GM12878 (cell line): Measurements from ENCODE around the gene ABL1. TPM values are rescaled to one million over a fixed set of nuclear protein-coding genes. Genes with fewer than 3 reads are reported as not detected.

ENCODE experiments used
- ATAC-seq: fragments of 200-7000 bp; cut with Tn5 transposase; 3 replicates; pipeline ENCODE4 v1.9.1; 2020; ENCODE audit warnings: mild to moderate bottlenecking, moderate library complexity
- BruUV-seq: library from RNA; stranded (reverse); fragments of 400-500 nt; replicated peaks from 2 replicates; lab custom pipeline; 2021; lab: Mats Ljungman, UMichigan
- CTCF ChIA-PET: fragments of 300-600 bp; sonication (Branson Sonifier 250); formaldehyde crosslinking; extraction: SDS; loops from one replicate; lab custom pipeline; 2021; ENCODE audit warnings: inconsistent platforms; lab: Yijun Ruan, JAX
- POLR2A ChIA-PET: fragments of 350-600 bp; formaldehyde crosslinking; extraction: SDS; loops from one replicate; lab custom pipeline; 2021; ENCODE audit warnings: inconsistent platforms; lab: Charles Lee
- RAD21 ChIA-PET: fragments of 300-600 bp; sonication (Branson Sonifier 250); formaldehyde crosslinking; loops from one replicate; lab custom pipeline; 2023; ENCODE audit warnings: antibody characterized with exemption; ENCODE audit not compliant: unreplicated experiment; lab: Charles Lee
- SMC1A ChIA-PET: fragments of 300-600 bp; sonication (Branson Sonifier 250); formaldehyde crosslinking; loops from one replicate; lab custom pipeline; 2023; ENCODE audit not compliant: unreplicated experiment, uncharacterized antibody; lab: Charles Lee
- DNase-seq: peaks from one replicate; pipeline ENCODE4 v3.0.0-alpha.2; 2011; ENCODE audit warnings: low read depth, low spot score
- FAIRE-seq: peaks from 3 replicates; lab custom pipeline; 2011; peaks lifted over from hg19 to GRCh38; lab: Jason Lieb, UNC
- H2AFZ ChIP-seq: 2 replicates; pipeline ENCODE4 v1.6.0; 2011; ENCODE audit warnings: low read depth, low read length, control low read depth; ENCODE audit not compliant: control insufficient read depth
- H3K27ac ChIP-seq: 2 replicates; pipeline ENCODE4 v1.5.1; 2011; ENCODE audit warnings: control low read depth; ENCODE audit not compliant: control insufficient read depth, insufficient read depth
- H3K27me3 ChIP-seq, 2 experiments: replicated peaks in 1 of 2; 2 replicates each; pipeline versions ENCODE4 v1.6.0 to v1.6.1; 2011; ENCODE audit warnings: low read length in 1 of 2; ENCODE audit not compliant: control insufficient read depth in 2 of 2, insufficient read depth in 2 of 2
- H3K36me3 ChIP-seq, 2 experiments: 2 replicates each; pipeline ENCODE4 v1.5.1; 2011; ENCODE audit warnings: low read length in 1 of 2; ENCODE audit not compliant: control insufficient read depth in 2 of 2, insufficient read depth in 2 of 2
- H3K4me1 ChIP-seq: 2 replicates; pipeline ENCODE4 v1.6.1; 2011; ENCODE audit warnings: mild to moderate bottlenecking, low read length, moderate library complexity, mixed read lengths; ENCODE audit not compliant: control insufficient read depth, insufficient read depth
- H3K4me2 ChIP-seq: 2 replicates; pipeline ENCODE4 v1.6.0; 2011; ENCODE audit warnings: control low read depth; ENCODE audit not compliant: control insufficient read depth, insufficient read depth
- H3K4me3 ChIP-seq: fragments of 200-600 bp; sonication (generic); 2 replicates; pipeline ENCODE4 v1.5.1; 2016
- H3K79me2 ChIP-seq: 2 replicates; pipeline ENCODE4 v1.6.0; 2011; ENCODE audit warnings: low read length; ENCODE audit not compliant: control insufficient read depth, insufficient read depth
- H3K9ac ChIP-seq: 2 replicates; pipeline ENCODE4 v1.8.0; 2011; ENCODE audit warnings: low read length, control low read depth, mixed read lengths; ENCODE audit not compliant: control insufficient read depth, insufficient read depth
- H3K9me3 ChIP-seq: replicated peaks from 3 replicates; pipeline ENCODE4 v1.5.1; 2011; ENCODE audit warnings: mild to moderate bottlenecking, low read length; ENCODE audit not compliant: control insufficient read depth, insufficient read depth
- H4K20me1 ChIP-seq: 2 replicates; pipeline ENCODE4 v1.6.0; 2011; ENCODE audit not compliant: control insufficient read depth, insufficient read depth
- CBX5 ChIP-seq: sonication (generic); IDR thresholded peaks from 2 replicates; pipeline ENCODE4 v1.6.1; 2016; ENCODE audit warnings: low read depth, moderate library complexity, mild to moderate bottlenecking, inconsistent platforms
- CHD2 ChIP-seq: IDR thresholded peaks from 2 replicates; pipeline ENCODE4 v1.6.1; 2011; ENCODE audit warnings: low read depth, low read length, improper control_type of control experiment, borderline replicate concordance
- IKZF2 ChIP-seq, 2 experiments: fragments of 450-650 bp; IDR thresholded peaks; 2 replicates each; pipeline ENCODE4 v1.6.1; 2017; ENCODE audit warnings: mild to moderate bottlenecking in 2 of 2, moderate library complexity in 2 of 2
- SMC3 ChIP-seq: IDR thresholded peaks from 2 replicates; pipeline ENCODE4 v1.6.1; 2011; ENCODE audit warnings: low read length, improper control_type of control experiment, borderline replicate concordance
- TCF12 ChIP-seq: IDR thresholded peaks from 2 replicates; pipeline ENCODE4 v1.6.1; 2011; ENCODE audit warnings: low read depth, mild to moderate bottlenecking, low read length
- WRNIP1 ChIP-seq: IDR thresholded peaks from 2 replicates; pipeline ENCODE4 v1.6.1; 2011; ENCODE audit warnings: low read depth, low read length, improper control_type of control experiment, borderline replicate concordance
- ZBED1 ChIP-seq: IDR thresholded peaks from 2 replicates; pipeline ENCODE4 v1.6.1; 2016; ENCODE audit warnings: borderline replicate concordance
- ZNF24 ChIP-seq: fragments of 450-650 bp; IDR thresholded peaks from 2 replicates; pipeline ENCODE4 v1.6.1; 2017; ENCODE audit warnings: antibody characterized with exemption, mild to moderate bottlenecking
- ZNF384 ChIP-seq: IDR thresholded peaks from 2 replicates; pipeline ENCODE4 v1.6.1; 2012; ENCODE audit warnings: low read depth, mild to moderate bottlenecking, low read length, improper control_type of control experiment, borderline replicate concordance
- ZNF622 ChIP-seq: fragments of 450-650 bp; IDR thresholded peaks from 2 replicates; pipeline ENCODE4 v1.6.1; 2017; ENCODE audit warnings: mild to moderate bottlenecking, inconsistent platforms
- ZSCAN29 ChIP-seq: fragments of 450-650 bp; IDR thresholded peaks from 2 replicates; pipeline ENCODE4 v1.6.1; 2017; ENCODE audit warnings: mild to moderate bottlenecking, moderate library complexity
- WGBS: methylation state at CpG from one replicate; pipeline ENCODE4 v1.1.6; 2016; ENCODE audit warnings: low lambda C conversion rate; ENCODE audit not compliant: insufficient replicate concordance, insufficient coverage; ENCODE audit errors: missing lambda C conversion rate; 5-methylcytosine and 5-hydroxymethylcytosine counted together
- in situ Hi-C: fragments of 300-500 bp; cut with MboI; formaldehyde crosslinking; loops from 9 replicates; pipeline ENCODE4 v1.14.3; 2018; ENCODE audit warnings: mixed read lengths
- intact Hi-C: fragments of 100-400 bp; cut with micrococcal nuclease; formaldehyde crosslinking; loops from one replicate; pipeline ENCODE4 v1.14.2; 2022; ENCODE audit not compliant: unreplicated experiment
- polyA plus RNA-seq, 11 experiments: library from polyadenylated mRNA; depleted of rRNA in 4 of 11; unstranded in 6 of 11; stranded (reverse) in 5 of 11; fragments of >200 nt; fragmentation: Nextera tagmentation in 4 of 11; fragmentation: Illumina TruSeq in 1 of 11; extraction: Ambion mirVana in 4 of 11; extraction: Trizol in 1 of 11; gene quantifications; 1 replicate in 1 of 11; 2 replicates in 10 of 11; pipeline versions ENCODE4 v1.2.1 to v1.2.3, GENCODE V29; 2011 to 2016; ENCODE audit warnings: inconsistent platforms in 2 of 11, missing spikeins in 2 of 11, low read depth in 1 of 11
- total RNA-seq, 4 experiments: library from RNA; depleted of rRNA in 3 of 4; stranded (reverse); fragments of >200 nt in 3 of 4; fragmentation: Illumina TruSeq in 1 of 4; extraction: Trizol in 1 of 4; gene quantifications; 2 replicates each; pipeline versions ENCODE4 v1.2.1 to v1.2.3, GENCODE V29; 2013 to 2021
- TF ChIP-seq, protein P1 (sequence below): IDR thresholded peaks from 2 replicates; pipeline ENCODE4 v1.6.1; 2011; ENCODE audit warnings: mild to moderate bottlenecking, low read depth, low read length, moderate library complexity; ENCODE audit not compliant: insufficient replicate concordance
- TF ChIP-seq, protein P2 (sequence below): IDR thresholded peaks from 2 replicates; pipeline ENCODE4 v1.6.1; 2012; ENCODE audit warnings: low read depth, low read length, improper control_type of control experiment
- TF ChIP-seq, protein P3 (sequence below): IDR thresholded peaks from 2 replicates; pipeline ENCODE4 v1.6.1; 2012; ENCODE audit warnings: mild to moderate bottlenecking, low read depth, low read length
- TF ChIP-seq, protein P4 (sequence below): fragments of 450-650 bp; IDR thresholded peaks from 2 replicates; pipeline ENCODE4 v1.6.1; 2017; ENCODE audit warnings: mild to moderate bottlenecking
- TF ChIP-seq, protein P5 (sequence below): IDR thresholded peaks from 2 replicates; pipeline ENCODE4 v1.6.1; 2011; ENCODE audit warnings: low read depth, low read length, improper control_type of control experiment, borderline replicate concordance

ABL1 gene
- total and polyA plus RNA-seq, 10 of the 15 experiments (the other 5 are each of a cell fraction or from before 2014, with no cell fraction given): 0.79 to 51.5 (median 16.3) TPM

DNA sequence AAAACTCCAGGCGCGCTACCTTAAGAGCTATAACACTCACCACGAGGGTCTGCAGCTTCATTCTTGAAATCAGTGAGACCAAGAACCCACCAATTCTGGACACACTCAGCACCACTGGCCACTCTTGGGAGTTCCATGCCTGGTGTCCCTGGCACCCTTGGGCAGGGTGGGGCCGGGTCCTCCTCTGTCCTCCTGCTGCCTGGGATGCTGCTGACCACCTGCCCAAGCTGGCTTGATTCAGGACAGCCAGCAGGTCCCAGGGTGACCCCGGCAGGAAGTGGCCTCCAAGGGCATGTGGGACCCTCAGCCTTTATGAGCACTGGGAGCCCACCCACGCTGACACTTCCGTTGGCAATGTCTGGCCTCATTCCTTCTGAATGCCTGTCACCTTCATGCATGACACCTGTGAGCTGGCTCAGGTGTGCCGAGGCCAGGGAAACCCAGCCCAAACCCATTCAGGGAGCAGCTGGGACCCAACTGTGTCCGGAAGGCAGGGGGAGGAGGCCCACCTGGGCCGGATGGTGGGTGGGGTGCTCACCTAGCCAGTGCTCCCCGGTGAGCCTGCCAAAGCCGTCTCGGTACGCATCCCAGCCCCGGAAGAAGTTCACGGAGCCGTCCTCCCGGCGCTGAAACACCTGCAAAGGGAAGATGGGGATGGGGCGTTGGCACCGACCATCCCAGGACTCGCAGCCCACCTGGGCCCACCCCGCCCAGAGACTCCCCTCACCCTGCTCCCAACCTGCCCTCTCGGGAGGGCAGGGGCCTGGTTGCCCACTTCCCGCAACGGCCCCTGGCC is 76.4 kb downstream of the ABL1 start:
- ChIA-PET SMC1A (interaction anchor here (0.9 kb wide), 1 partner anchor 210 kb away, joined by 3 read pairs; no protein-coding TSS in a partner anchor), POLR2A (interaction anchor here (0.6 kb wide), 2 partner anchors 41 to 454 kb away, joined by 4 to 6 read pairs; no protein-coding TSS in a partner anchor), CTCF (interaction anchor here (1.0 kb wide), 1 partner anchor 46 kb away, joined by 3 read pairs; no protein-coding TSS in a partner anchor), RAD21 (no interaction called here)
- Histone ChIP-seq H3K36me3 (no peaks in the 10 kb centered on the region), H3K4me1 (no peaks in the 10 kb centered on the region), H3K4me2 (no peak overlapping the region), H3K27ac (no peak overlapping the region), H3K9me3 (no peaks in the 10 kb centered on the region), H3K4me3 (no peak overlapping the region), H3K27me3 (no peaks in the 10 kb centered on the region), H3K79me2 (no peaks in the 10 kb centered on the region), H2AFZ (no peak overlapping the region), H4K20me1 (no peaks in the 10 kb centered on the region), H3K9ac (no peak overlapping the region)
- BruUV-seq: no TSS peak
- no peak for FAIRE-seq
- in situ Hi-C loops: no loop called here
- no peak for ATAC-seq
- WGBS: 49% methylated on average over 19 of the region's 26 CpGs
- DNase-seq: no peak
- intact Hi-C loops: no loop called here
- TF ChIP-seq ZNF24 (no peak), SMC3 (no peak), ZNF384 (no peak), ZSCAN29 (no peak), ZNF622 (no peak), ZBED1 (no peak), WRNIP1 (no peak), IKZF2 (IDR thresholded peaks at IDR 0.05) (no peak), TCF12 (no peak), CBX5 (no peak), CHD2 (no peak)
- TF ChIP-seq, protein P1, sequence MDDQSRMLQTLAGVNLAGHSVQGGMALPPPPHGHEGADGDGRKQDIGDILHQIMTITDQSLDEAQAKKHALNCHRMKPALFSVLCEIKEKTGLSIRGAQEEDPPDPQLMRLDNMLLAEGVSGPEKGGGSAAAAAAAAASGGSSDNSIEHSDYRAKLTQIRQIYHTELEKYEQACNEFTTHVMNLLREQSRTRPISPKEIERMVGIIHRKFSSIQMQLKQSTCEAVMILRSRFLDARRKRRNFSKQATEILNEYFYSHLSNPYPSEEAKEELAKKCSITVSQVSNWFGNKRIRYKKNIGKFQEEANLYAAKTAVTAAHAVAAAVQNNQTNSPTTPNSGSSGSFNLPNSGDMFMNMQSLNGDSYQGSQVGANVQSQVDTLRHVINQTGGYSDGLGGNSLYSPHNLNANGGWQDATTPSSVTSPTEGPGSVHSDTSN: no peak
- TF ChIP-seq, protein P2, sequence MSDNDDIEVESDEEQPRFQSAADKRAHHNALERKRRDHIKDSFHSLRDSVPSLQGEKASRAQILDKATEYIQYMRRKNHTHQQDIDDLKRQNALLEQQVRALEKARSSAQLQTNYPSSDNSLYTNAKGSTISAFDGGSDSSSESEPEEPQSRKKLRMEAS: no peak
- TF ChIP-seq, protein P3, sequence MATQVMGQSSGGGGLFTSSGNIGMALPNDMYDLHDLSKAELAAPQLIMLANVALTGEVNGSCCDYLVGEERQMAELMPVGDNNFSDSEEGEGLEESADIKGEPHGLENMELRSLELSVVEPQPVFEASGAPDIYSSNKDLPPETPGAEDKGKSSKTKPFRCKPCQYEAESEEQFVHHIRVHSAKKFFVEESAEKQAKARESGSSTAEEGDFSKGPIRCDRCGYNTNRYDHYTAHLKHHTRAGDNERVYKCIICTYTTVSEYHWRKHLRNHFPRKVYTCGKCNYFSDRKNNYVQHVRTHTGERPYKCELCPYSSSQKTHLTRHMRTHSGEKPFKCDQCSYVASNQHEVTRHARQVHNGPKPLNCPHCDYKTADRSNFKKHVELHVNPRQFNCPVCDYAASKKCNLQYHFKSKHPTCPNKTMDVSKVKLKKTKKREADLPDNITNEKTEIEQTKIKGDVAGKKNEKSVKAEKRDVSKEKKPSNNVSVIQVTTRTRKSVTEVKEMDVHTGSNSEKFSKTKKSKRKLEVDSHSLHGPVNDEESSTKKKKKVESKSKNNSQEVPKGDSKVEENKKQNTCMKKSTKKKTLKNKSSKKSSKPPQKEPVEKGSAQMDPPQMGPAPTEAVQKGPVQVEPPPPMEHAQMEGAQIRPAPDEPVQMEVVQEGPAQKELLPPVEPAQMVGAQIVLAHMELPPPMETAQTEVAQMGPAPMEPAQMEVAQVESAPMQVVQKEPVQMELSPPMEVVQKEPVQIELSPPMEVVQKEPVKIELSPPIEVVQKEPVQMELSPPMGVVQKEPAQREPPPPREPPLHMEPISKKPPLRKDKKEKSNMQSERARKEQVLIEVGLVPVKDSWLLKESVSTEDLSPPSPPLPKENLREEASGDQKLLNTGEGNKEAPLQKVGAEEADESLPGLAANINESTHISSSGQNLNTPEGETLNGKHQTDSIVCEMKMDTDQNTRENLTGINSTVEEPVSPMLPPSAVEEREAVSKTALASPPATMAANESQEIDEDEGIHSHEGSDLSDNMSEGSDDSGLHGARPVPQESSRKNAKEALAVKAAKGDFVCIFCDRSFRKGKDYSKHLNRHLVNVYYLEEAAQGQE: no peak
- TF ChIP-seq, protein P4, sequence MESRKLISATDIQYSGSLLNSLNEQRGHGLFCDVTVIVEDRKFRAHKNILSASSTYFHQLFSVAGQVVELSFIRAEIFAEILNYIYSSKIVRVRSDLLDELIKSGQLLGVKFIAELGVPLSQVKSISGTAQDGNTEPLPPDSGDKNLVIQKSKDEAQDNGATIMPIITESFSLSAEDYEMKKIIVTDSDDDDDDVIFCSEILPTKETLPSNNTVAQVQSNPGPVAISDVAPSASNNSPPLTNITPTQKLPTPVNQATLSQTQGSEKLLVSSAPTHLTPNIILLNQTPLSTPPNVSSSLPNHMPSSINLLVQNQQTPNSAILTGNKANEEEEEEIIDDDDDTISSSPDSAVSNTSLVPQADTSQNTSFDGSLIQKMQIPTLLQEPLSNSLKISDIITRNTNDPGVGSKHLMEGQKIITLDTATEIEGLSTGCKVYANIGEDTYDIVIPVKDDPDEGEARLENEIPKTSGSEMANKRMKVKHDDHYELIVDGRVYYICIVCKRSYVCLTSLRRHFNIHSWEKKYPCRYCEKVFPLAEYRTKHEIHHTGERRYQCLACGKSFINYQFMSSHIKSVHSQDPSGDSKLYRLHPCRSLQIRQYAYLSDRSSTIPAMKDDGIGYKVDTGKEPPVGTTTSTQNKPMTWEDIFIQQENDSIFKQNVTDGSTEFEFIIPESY: no peak
- TF ChIP-seq, protein P5, sequence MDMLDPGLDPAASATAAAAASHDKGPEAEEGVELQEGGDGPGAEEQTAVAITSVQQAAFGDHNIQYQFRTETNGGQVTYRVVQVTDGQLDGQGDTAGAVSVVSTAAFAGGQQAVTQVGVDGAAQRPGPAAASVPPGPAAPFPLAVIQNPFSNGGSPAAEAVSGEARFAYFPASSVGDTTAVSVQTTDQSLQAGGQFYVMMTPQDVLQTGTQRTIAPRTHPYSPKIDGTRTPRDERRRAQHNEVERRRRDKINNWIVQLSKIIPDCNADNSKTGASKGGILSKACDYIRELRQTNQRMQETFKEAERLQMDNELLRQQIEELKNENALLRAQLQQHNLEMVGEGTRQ: no peak
